A673 (cell line): Measurements from ENCODE around the gene GIMAP2.

Source experiments
- CTCF ChIP-seq: fragments of 300-800, 200-600 bp; sonication (generic); conservative IDR thresholded peaks from 2 replicates; pipeline ENCODE4 v1.5.1; 2017; ENCODE audit warnings: low read depth, mild to moderate bottlenecking, antibody characterized with exemption, low read length, moderate library complexity, mixed read lengths
- EZH2 ChIP-seq: fragments of 200-600 bp; sonication (generic); IDR thresholded peaks from 2 replicates; pipeline ENCODE4 v1.6.1; 2017; ENCODE audit warnings: borderline replicate concordance, low read depth, mild to moderate bottlenecking, mixed read lengths, antibody characterized with exemption, low read length; ENCODE audit not compliant: poor library complexity, severe bottlenecking

- TF ChIP-seq CTCF, result no peak
- TF ChIP-seq EZH2, result no peak
These were observed 24.4 kb upstream of the GIMAP2 start for GRCh38 chr7:150660939-150661613.
